ENCODE results near the gene NF1. TPM values are rescaled to one million over a fixed set of nuclear protein-coding genes. Genes with fewer than 3 reads are reported as not detected.

NF1 gene
- total RNA-seq, 4 donors from 2014 or later: 15.6 to 48.4 (median 26.9) TPM

DNA sequence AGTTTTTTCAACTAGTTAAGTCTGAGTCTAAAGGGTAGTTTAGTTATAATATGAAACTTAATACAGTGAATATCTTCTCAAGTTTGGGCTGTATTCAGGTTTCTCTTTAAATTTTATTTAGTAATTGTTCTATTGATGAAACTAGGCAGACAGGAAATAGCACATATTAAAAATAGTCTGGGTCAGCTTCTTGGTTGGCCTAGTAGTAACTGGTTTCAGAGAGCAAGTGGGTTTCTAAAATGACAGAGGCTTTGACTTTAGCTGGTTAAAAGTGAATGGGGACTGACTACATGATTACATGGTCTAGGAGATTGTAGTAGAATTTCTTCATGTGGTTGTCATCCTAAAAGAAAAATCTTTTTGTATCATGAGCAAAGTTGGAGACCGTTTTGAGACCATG lies 155.5 kb downstream of the NF1 start:
- Histone ChIP-seq H3K9me3 (no peaks in the 10 kb centered on the region), H3K27ac (no peak overlapping the region), H3K36me3 (peaks cover 0 to 42% (median 0%) of the 10 kb centered on the region in 3 donors), H3K4me1 (no peaks in the 10 kb centered on the region), H3K27me3 (no peaks in the 10 kb centered on the region), H3K4me3 (no peak overlapping the region)
- no peak for DNase-seq
- no peak for TF ChIP-seq CTCF (IDR thresholded peaks at IDR 0.05)
- TF ChIP-seq POLR2A (IDR thresholded peaks at IDR 0.05): no peak
- intact Hi-C loops (cut with DNase I): no loop called here
- WGBS, 2 donors: 73 to 78% methylated on average over 1 of the region's 1 CpG

- Histone ChIP-seq H3K27me3 (no peaks in the 10 kb centered on the region), H3K9me3 (no peaks in the 10 kb centered on the region), H3K36me3 (peaks cover 0 to 36% (median 0%) of the 10 kb centered on the region in 3 donors), H3K4me1 (no peaks in the 10 kb centered on the region), H3K27ac (no peak overlapping the region), H3K4me3 (no peak overlapping the region)
- 76 to 88% methylated on average over 1 of the region's 1 CpG for WGBS, 2 donors
- intact Hi-C loops (cut with DNase I): no loop called here
- TF ChIP-seq POLR2A (IDR thresholded peaks at IDR 0.05) (no peak), CTCF (IDR thresholded peaks at IDR 0.05) (no peak)
- DNase-seq: no peak
Observed at GRCh38 chr17:31251105-31251969, 156.6 kb downstream of the NF1 start.

DNA sequence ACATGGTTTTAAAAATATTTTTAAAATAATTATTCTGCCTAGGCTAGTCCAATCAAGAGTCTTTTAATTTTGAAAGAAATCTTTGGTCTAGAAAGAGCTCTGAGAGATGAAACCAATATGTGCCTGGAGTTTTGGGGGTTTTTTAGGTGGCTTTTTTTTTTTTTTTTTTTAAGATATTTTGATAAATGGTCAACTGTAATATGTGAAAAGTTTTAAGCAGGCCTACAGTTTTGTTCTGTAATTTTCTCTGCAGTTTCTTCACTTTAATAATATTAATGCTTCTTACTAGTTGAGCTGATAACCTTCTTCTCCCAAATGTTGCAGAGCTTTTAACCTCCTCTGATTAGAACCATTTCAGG lies 157.2 kb downstream of the NF1 start:
- H3K4me3 ChIP-seq: no peak overlapping the region
- no peaks in the 10 kb centered on the region for H3K27me3 ChIP-seq
- no peaks in the 10 kb centered on the region for H3K4me1 ChIP-seq
- intact Hi-C loops (cut with DNase I): no loop called here
- peaks cover 0 to 36% (median 0%) of the 10 kb centered on the region in 3 donors for H3K36me3 ChIP-seq
- H3K27ac ChIP-seq: no peak overlapping the region
- no peak for DNase-seq
- TF ChIP-seq CTCF (IDR thresholded peaks at IDR 0.05) (no peak), POLR2A (IDR thresholded peaks at IDR 0.05) (no peak)
- H3K9me3 ChIP-seq: no peaks in the 10 kb centered on the region

GRCh38 chr17:31252741-31253140 lies 158.0 kb downstream of the NF1 start:
- Histone ChIP-seq H3K9me3 (no peaks in the 10 kb centered on the region), H3K27ac (no peak overlapping the region), H3K4me3 (no peak overlapping the region), H3K4me1 (no peaks in the 10 kb centered on the region), H3K27me3 (no peaks in the 10 kb centered on the region), H3K36me3 (peaks cover 0 to 35% (median 0%) of the 10 kb centered on the region in 3 donors)
- no peak for DNase-seq
- intact Hi-C loops (cut with DNase I): no loop called here
- WGBS, 2 donors: 56 to 81% methylated on average over 1 of the region's 1 CpG
- no peak for TF ChIP-seq POLR2A (IDR thresholded peaks at IDR 0.05)
- TF ChIP-seq CTCF (IDR thresholded peaks at IDR 0.05): no peak

DNA sequence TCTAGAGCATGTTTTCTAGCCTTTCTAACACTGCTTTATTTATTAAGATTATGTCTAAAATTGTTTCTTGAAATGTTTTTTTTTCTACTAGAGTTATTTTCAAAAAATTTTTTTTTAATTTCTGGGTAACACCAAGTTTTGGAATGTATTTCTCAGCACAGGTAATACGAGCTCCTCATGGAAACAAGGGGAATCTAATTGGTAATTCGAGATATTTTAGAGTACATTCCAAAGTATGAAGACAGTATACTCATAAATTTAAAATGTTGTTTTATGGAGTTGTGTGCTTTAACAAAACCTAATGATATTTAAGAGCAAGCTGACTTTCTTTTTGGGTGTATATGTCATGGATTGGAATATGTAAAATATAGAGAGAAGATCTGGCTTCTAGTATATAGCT lies 159.9 kb downstream of the NF1 start:
- DNase-seq: no peak
- H3K4me1 ChIP-seq: no peaks in the 10 kb centered on the region
- 95 to 98% methylated on average over 2 of the region's 2 CpGs for WGBS, 2 donors
- no peak overlapping the region for H3K27ac ChIP-seq
- no peaks in the 10 kb centered on the region for H3K9me3 ChIP-seq
- no peaks in the 10 kb centered on the region for H3K27me3 ChIP-seq
- TF ChIP-seq POLR2A (IDR thresholded peaks at IDR 0.05): no peak
- no peak for TF ChIP-seq CTCF (IDR thresholded peaks at IDR 0.05)
- intact Hi-C loops (cut with DNase I): no loop called here
- no peak overlapping the region for H3K4me3 ChIP-seq
- H3K36me3 ChIP-seq: peaks cover 0 to 32% (median 0%) of the 10 kb centered on the region in 3 donors
